H7 (cell line): Measurements from ENCODE around the gene ANKRD60. TPM values are rescaled to one million over a fixed set of nuclear protein-coding genes. Genes with fewer than 3 reads are reported as not detected.

Experiments used
- DNase-seq: peaks from one replicate; pipeline ENCODE4 v3.0.0; 2012
- H3K27me3 ChIP-seq: 2 replicates; pipeline ENCODE4 v1.6.0; 2011; ENCODE audit warnings: mild to moderate bottlenecking, low read length; ENCODE audit not compliant: control insufficient read depth, insufficient read depth
- H3K36me3 ChIP-seq: replicated peaks from 2 replicates; pipeline ENCODE4 v1.5.1; 2011; ENCODE audit warnings: low read length; ENCODE audit not compliant: control insufficient read depth, insufficient read depth
- H3K4me3 ChIP-seq: 2 replicates; pipeline ENCODE4 v1.5.1; 2011; ENCODE audit warnings: low read depth, mild to moderate bottlenecking, control low read depth, low read length, moderate library complexity; ENCODE audit not compliant: insufficient read depth
- total RNA-seq: library from RNA; depleted of rRNA; stranded (reverse); fragments of >200 nt; shearing (Covaris generic); gene quantifications from 2 replicates; pipeline ENCODE4 v1.2.3, GENCODE V29; 2014

The ANKRD60 gene
- total RNA-seq, 1 experiment from 2014 or later = not detected

- Histone ChIP-seq H3K4me3 (no peak overlapping the region), H3K27me3 (peaks cover 8% of the 10 kb centered on the region), H3K36me3 (no peaks in the 10 kb centered on the region)
- DNase-seq = no peak
These were observed 6.0 kb downstream of the ANKRD60 start for GRCh38 chr20:58222446-58222845.

DNA sequence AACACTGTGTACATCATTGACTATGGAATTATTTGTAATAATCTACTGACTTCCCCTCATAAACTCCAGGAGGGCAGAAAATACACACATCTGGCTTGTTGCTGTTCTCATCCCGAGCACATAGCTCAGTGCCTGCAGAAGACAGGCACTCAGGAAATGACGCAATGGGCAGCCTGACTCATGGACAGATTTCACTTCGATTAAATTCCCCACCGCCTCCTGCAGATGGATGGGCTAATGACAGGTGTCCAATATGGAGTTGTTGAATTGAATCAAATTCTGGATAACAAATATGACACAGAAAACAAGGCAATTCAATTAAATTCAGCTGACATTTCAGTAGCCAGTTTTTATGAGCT, 9.1 kb downstream of the ANKRD60 start:
- DNase-seq = no peak
- H3K4me3 ChIP-seq = no peak overlapping the region
- peaks cover 2% of the 10 kb centered on the region; the same call in 1 of the 2 replicates for H3K27me3 ChIP-seq
- H3K36me3 ChIP-seq = no peaks in the 10 kb centered on the region

GRCh38 chr20:58218665-58219341, 9.7 kb downstream of the ANKRD60 start:
- H3K4me3 ChIP-seq = no peak overlapping the region
- H3K27me3 ChIP-seq = peaks cover 2% of the 10 kb centered on the region; the same call in 1 of the 2 replicates
- DNase-seq = no peak
- H3K36me3 ChIP-seq = no peaks in the 10 kb centered on the region

DNA sequence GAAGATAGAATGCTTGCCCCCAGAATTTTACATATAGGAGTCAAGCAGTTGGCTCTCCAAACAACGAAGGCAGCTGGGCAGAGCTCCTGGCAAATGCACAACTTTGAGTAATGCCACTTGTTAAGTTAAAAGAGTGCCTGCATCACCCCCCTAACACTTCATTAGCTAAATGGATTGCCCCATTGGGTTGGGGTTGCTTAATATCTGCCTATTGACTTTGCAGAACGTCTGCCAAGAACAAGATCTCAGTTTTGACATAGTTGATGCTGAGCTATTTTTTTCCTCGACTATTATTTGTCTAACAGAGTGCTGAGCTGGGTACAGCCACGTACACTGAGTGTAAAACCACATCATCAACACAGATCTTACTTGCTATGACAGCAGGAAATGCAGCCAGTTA, 12.1 kb downstream of the ANKRD60 start:
- no peaks in the 10 kb centered on the region for H3K36me3 ChIP-seq
- no peak overlapping the region for H3K4me3 ChIP-seq
- no peak for DNase-seq
- H3K27me3 ChIP-seq = peaks cover 1% of the 10 kb centered on the region; the same call in 1 of the 2 replicates

- DNase-seq = no peak
- H3K4me3 ChIP-seq = no peak overlapping the region
- H3K36me3 ChIP-seq = no peaks in the 10 kb centered on the region
- no peaks in the 10 kb centered on the region; the same call in 1 of the 2 replicates for H3K27me3 ChIP-seq
These were observed 13.3 kb downstream of the ANKRD60 start for GRCh38 chr20:58215116-58215515.

DNA sequence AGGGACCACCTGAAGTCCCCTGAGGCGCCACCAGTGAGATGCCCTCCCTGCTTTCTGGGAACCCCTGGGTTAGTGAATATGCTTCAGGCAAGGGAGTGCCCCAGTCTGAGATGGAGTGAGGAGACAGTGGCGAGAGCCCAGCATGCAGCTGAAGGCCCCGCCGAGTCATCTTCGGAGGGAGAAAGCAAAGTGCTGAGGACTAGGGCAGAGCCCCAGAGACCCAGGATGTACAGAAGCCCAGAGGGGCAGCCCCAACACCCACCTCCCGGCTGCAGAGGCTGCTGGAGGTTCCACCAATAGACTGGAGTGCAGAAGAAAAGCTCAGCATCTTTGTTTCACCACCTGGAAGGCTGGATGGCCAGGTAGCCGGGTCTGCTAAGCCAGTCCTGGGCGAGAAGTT, 14.1 kb downstream of the ANKRD60 start:
- Histone ChIP-seq H3K36me3 (no peaks in the 10 kb centered on the region), H3K4me3 (no peak overlapping the region), H3K27me3 (no peaks in the 10 kb centered on the region; the same call in 1 of the 2 replicates)
- no peak for DNase-seq

GRCh38 chr20:58213716-58214115, 14.7 kb downstream of the ANKRD60 start:
- no peaks in the 10 kb centered on the region; the same call in 1 of the 2 replicates for H3K27me3 ChIP-seq
- no peaks in the 10 kb centered on the region for H3K36me3 ChIP-seq
- H3K4me3 ChIP-seq = no peak overlapping the region
- no peak for DNase-seq

GRCh38 chr20:58213121-58213520, 15.3 kb downstream of the ANKRD60 start:
- DNase-seq = no peak
- Histone ChIP-seq H3K27me3 (no peaks in the 10 kb centered on the region; the same call in 1 of the 2 replicates), H3K4me3 (no peak overlapping the region), H3K36me3 (no peaks in the 10 kb centered on the region)

- Histone ChIP-seq H3K27me3 (no peaks in the 10 kb centered on the region; the same call in 1 of the 2 replicates), H3K4me3 (no peak overlapping the region), H3K36me3 (no peaks in the 10 kb centered on the region)
- no peak for DNase-seq
These were observed 15.8 kb downstream of the ANKRD60 start for GRCh38 chr20:58212636-58213035.

DNA sequence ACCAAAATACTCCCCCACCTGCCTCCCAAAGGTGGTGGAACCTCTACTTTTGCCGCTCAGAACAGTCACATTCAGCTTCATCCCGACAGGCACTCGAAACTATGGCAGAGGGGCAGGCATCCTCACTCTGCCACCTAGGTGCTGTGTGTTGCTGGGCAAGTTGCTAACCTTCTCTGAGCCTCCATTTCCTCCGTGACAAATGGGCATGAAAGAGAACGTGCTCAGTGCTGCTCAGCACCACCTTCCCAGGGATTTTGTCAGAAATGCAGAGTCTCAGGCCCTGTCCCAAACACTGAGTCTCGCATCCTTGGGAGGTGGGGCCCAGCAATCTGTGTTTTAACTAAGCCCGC, 18.1 kb downstream of the ANKRD60 start:
- no peak for DNase-seq
- Histone ChIP-seq H3K27me3 (no peaks in the 10 kb centered on the region; the same call in 1 of the 2 replicates), H3K36me3 (no peaks in the 10 kb centered on the region)

GRCh38 chr20:58209652-58210397, 18.6 kb downstream of the ANKRD60 start:
- Histone ChIP-seq H3K36me3 (no peaks in the 10 kb centered on the region), H3K4me3 (no peak overlapping the region), H3K27me3 (no peaks in the 10 kb centered on the region; the same call in 1 of the 2 replicates)
- peak; percentile 96 for DNase-seq

More for the DNA sequence above, 18.1 kb downstream of the ANKRD60 start:
- H3K4me3 ChIP-seq = no peak overlapping the region

DNA sequence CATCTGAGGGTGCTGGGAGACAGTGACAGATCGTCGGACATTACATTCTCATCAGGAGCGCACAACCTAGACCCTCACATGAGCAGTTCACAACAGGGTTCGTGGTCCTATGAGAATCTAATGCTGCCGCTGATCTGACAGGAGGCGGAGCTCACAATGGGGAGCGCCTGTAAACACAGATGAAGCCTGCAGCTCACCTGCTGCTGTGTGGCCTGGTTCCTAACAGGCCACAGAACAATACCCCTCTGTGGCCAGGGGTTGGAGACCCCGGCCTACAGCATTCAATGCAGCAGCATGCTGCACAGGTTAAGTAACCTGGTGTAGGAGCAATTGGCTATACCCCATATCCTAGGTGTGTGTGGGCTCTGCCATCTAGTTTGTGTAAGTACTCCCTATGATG, 19.5 kb downstream of the ANKRD60 start:
- no peaks in the 10 kb centered on the region for H3K36me3 ChIP-seq
- no peak overlapping the region for H3K4me3 ChIP-seq
- no peaks in the 10 kb centered on the region; the same call in 1 of the 2 replicates for H3K27me3 ChIP-seq
- DNase-seq = no peak

DNA sequence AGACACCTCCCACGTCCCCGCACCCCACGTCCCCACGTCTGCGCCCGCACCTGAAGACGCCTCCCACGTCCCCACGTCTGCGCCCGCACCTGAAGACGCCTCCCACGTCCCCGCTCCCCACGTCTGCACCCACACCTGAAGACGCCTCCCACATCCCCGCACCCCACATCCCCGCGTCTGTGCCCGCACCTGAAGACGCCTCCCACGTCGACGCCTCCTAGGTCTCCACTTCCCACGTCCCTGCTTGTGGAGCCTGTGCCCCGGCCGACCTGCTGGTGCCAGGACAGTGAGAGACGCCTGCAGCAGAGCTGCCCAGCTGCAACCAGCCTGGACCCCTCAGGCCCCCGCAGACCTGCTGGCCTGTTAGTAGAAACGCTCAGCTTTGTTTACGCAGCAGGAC, 22.6 kb downstream of the ANKRD60 start:
- no peak for DNase-seq
- Histone ChIP-seq H3K27me3 (no peaks in the 10 kb centered on the region; the same call in 1 of the 2 replicates), H3K4me3 (no peak overlapping the region), H3K36me3 (no peaks in the 10 kb centered on the region)

- no peaks in the 10 kb centered on the region for H3K36me3 ChIP-seq
These were observed 26.4 kb downstream of the ANKRD60 start for GRCh38 chr20:58202044-58202443.

DNA sequence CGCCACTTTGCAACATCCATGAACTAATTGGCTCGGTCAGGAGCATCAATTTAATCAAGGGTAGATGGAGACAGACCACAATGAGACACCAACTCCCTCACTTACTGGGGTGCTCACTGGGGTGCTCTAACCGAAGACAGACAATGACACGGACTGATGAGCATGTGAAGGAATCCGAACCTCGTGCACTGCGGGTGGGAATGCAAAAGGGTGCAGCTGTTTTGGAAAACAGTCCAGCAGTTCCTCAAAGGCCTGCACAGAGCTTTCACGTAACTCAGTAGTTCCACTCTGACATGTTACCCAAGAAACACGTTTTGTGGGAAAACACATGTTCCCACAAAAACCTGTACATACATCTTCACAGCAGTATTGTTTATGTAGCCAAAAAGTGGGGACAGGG, 26.8 kb downstream of the ANKRD60 start:
- no peak overlapping the region for H3K4me3 ChIP-seq
- DNase-seq = no peak
- H3K27me3 ChIP-seq = no peaks in the 10 kb centered on the region
- no peaks in the 10 kb centered on the region for H3K36me3 ChIP-seq

More at GRCh38 chr20:58202044-58202443, 26.4 kb downstream of the ANKRD60 start:
- Histone ChIP-seq H3K4me3 (no peak overlapping the region), H3K27me3 (no peaks in the 10 kb centered on the region)
- no peak for DNase-seq
